Ramos (cell line): ENCODE results near the gene ZNF333.

Experiments
- in situ Hi-C: fragments of 300-500 bp; cut with MboI; formaldehyde crosslinking; loops from one replicate; pipeline ENCODE4 v1.14.3; 2022; ENCODE audit warnings: low sequenced_read_pairs; ENCODE audit not compliant: unreplicated experiment

ZNF333 gene

GRCh38 chr19:14694641-14695266 is 4.9 kb downstream of the ZNF333 start:
- in situ Hi-C loops: no loop called here

- in situ Hi-C loops: no loop called here
Measured at GRCh38 chr19:14695471-14695870, 5.6 kb downstream of the ZNF333 start.

DNA sequence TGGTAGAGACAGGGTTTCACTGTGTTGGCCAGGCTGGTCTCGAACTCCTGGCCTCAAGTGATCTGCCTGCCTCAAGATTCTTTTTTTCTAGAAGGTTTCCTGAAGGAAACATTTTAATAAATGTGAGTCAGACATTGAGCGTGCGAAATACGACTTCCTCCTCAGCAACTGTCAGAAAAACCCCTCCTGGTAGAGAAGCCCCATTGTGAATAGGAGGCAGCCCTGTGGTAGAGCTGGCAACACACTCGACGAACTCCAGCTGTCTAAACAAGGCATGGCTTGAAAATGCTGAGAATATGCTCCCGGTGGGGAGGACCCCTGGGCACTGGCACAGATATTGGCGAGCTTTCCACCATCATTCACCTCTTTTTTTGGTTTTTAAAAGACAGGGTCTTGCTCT is 9.8 kb downstream of the ZNF333 start:
- in situ Hi-C loops: no loop called here

- in situ Hi-C loops: no loop called here
Measured at GRCh38 chr19:14700711-14701375, 11.0 kb downstream of the ZNF333 start.

GRCh38 chr19:14703833-14704232 is 14.0 kb downstream of the ZNF333 start:
- in situ Hi-C loops: no loop called here

DNA sequence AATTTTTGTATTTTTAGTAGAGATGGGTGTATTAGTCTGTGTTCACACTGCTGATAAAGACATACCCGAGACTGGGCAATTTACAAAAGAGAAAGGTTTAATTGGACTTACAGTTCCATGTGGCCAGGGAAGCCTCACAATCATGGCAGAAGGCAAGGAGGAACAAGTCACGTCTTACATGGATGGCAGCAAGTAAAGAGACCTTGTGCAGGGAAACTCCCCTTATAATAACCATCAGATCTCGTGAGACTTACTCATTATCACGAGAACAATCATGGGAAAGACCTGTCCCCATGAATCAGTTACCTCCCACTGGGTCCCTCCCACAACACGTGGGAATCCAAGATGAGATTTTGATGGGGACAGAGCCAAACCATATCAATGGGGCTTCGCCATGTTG is 14.6 kb downstream of the ZNF333 start:
- in situ Hi-C loops: no loop called here

DNA sequence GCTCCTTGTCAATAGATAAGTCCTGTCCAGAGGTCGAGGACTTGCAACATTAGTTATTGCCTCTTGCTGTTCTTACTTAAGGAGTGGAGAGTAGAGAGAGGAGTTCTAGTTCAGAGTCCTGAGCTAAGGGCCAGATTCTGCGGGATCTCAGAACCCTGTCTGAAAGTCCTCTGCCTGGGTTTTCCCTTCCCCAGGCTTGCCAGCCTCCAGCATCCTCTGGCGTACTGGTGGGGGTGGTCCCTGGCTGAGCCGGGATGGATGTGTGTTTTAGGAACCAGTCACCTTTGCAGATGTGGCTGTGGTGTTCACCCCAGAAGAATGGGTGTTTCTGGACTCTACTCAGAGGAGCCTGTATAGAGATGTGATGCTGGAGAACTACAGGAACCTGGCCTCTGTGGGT is 26.0 kb downstream of the ZNF333 start:
- in situ Hi-C loops: no loop called here

DNA sequence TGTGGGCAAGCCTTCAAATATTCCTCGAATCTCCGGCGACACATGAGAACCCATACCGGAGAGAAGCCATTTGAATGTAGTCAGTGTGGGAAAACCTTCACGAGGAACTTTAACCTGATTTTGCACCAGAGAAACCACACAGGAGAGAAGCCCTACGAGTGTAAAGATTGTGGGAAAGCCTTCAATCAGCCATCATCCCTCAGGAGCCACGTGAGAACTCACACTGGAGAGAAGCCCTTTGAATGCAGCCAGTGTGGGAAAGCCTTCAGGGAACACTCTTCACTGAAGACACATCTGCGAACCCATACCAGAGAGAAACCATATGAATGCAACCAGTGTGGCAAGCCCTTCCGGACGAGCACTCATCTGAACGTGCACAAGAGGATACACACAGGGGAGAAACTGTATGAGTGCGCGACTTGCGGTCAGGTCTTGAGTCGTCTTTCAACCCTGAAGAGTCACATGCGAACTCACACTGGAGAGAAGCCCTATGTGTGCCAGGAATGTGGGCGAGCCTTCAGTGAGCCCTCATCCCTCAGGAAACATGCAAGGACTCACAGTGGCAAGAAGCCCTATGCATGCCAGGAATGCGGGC is 28.8 kb downstream of the ZNF333 start:
- in situ Hi-C loops: no loop called here

DNA sequence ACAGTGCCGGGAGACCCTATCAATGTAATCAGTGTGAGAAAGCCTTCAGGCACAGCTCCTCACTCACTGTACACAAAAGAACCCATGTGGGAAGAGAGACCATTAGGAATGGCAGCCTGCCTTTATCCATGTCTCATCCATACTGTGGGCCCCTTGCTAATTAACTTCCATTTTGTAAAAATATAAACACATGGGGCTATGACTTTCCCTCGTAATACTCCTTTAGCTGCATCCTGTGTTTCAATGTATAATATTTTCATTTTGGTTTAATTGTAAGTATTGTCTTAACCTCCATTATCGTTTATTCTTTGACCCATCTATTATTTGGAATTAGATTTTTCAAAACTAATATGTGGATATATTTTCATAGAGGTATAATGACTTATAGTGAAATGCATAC is 29.3 kb downstream of the ZNF333 start:
- in situ Hi-C loops: no loop called here

GRCh38 chr19:14722127-14722526 is 32.3 kb downstream of the ZNF333 start:
- in situ Hi-C loops: no loop called here

DNA sequence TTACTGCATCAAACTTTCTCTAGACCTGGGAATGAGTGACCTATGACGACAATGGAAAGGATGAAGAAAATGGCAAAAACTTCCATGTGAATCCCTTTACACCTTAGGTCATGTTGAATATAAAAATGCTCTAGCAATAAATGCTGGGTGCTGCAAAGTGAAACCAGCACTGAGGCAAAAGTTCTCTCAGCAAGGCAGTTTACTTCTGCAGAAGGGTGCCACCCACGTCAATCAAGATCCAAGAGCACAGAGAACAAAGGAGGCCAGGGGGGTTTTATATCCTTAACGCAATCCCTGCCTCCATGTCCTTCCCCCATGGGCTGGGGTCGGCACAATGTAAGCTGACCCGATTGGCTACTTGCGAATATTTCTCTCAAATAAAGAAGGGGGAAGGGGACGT is 38.7 kb downstream of the ZNF333 start:
- in situ Hi-C loops: no loop called here

GRCh38 chr19:14731200-14731599 is 41.4 kb downstream of the ZNF333 start:
- in situ Hi-C loops: no loop called here

GRCh38 chr19:14732510-14732909 is 42.7 kb downstream of the ZNF333 start:
- in situ Hi-C loops: no loop called here

DNA sequence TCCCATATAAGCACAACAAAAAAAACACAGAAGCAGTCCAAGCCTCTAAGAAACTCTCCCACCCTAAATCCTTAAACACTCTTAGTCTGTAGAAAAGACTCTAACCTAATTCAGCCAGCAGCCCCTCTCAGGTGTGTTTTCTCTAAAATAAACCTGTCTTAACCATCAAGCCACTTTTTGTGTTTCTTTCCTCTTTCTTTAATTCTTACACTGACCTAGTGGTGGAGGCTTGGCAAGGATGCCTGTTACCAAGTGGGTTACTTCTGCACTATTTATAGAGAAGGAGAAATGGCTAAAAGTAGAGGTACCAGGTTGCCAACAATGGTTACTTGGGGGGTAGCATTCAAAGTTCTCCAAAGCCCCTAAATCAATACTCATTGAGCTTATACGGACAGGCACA is 43.7 kb downstream of the ZNF333 start:
- in situ Hi-C loops: no loop called here

- in situ Hi-C loops: no loop called here
Measured at GRCh38 chr19:14735915-14736314, 46.1 kb downstream of the ZNF333 start.

- in situ Hi-C loops: no loop called here
Measured at GRCh38 chr19:14746886-14747285, 57.0 kb downstream of the ZNF333 start.

DNA sequence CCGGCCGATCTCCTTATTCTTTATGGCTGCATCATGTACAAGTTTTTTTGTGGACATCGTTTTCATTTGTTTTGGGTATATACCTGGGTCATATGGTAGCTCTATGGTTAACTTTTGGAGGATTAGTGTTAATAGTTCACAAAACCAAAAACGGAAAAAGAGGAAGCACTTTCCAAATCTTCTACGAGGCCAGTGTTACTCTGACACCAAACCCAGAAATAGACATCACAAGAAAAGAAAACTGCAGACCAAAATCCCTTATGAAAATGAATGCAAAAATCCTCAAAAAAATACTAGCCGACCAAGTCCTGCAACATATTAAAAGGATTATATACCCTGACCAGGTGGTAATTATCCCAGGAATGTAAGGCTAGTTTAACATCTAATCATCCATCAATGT is 58.8 kb downstream of the ZNF333 start:
- in situ Hi-C loops: no loop called here

DNA sequence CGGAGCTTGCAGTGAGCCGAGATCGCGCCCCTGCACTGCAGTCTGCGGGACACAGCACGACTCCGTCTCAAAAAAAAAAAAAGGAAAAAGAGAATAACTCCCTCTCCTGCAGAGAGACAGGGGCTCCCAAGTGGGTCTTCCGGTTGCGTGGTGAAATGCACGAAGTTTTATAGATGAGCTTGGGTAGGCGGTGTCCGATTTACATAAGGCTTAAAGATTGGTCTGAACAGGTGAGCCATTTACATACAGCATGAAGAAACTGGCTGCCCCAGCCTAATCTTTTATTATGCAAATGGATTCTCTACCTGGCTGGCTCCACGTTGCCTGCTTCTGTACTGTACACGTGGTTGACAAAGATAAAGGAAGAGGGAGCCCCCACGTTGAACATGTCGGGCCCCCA is 69.0 kb downstream of the ZNF333 start:
- in situ Hi-C loops: no loop called here

DNA sequence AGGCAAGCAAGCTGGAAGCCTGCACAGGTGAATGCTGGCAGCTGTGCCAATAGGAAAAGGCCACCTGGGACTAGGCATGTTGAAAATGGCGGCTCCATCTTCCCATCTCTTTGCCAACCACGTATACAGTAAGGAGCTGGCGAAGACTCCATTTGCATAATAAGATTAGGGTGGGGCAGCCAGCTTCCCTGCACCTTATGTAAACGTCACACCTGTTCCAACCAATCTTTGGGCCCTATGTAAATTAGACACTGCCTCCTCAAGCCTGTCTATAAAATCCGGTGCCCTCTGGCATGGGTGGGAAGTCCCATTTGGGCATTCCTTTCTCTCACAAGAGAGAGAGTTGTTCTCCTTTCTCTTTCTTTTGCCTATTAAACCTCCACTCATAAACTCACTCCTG is 71.8 kb downstream of the ZNF333 start:
- in situ Hi-C loops: no loop called here

GRCh38 chr19:14762111-14762510 is 72.3 kb downstream of the ZNF333 start:
- in situ Hi-C loops: no loop called here

- in situ Hi-C loops: no loop called here
Measured at GRCh38 chr19:14763497-14764145, 73.8 kb downstream of the ZNF333 start.
